Fibroblast of lung (primary cell): Measurements from ENCODE around the gene VCPKMT. TPM values are rescaled to one million over a fixed set of nuclear protein-coding genes. Genes with fewer than 3 reads are reported as not detected.

Experiments
- DNase-seq, 2 donors: peaks; one replicate each; pipeline versions ENCODE4 v3.0.0 to v3.0.0-alpha.2; 2010; ENCODE audit warnings: low read depth in 2 of 2
- H2AFZ ChIP-seq: 2 replicates; pipeline ENCODE4 v1.5.1; 2012; ENCODE audit warnings: low read length, control low read depth, inconsistent platforms
- H3K27ac ChIP-seq: 2 replicates; pipeline ENCODE4 v1.5.1; 2011; ENCODE audit warnings: low read length, control low read depth; ENCODE audit not compliant: insufficient read depth
- H3K27me3 ChIP-seq: 2 replicates; pipeline ENCODE4 v1.5.1; 2011; ENCODE audit warnings: mild to moderate bottlenecking, low read length; ENCODE audit not compliant: control insufficient read depth, insufficient read depth
- H3K36me3 ChIP-seq: 2 replicates; pipeline ENCODE4 v1.5.1; 2011; ENCODE audit warnings: low read length; ENCODE audit not compliant: control insufficient read depth, insufficient read depth
- H3K4me1 ChIP-seq: 2 replicates; pipeline ENCODE4 v1.5.1; 2011; ENCODE audit warnings: low read length; ENCODE audit not compliant: control insufficient read depth, insufficient read depth; ENCODE audit errors: extremely low read depth
- H3K4me2 ChIP-seq: 2 replicates; pipeline ENCODE4 v1.5.1; 2011; ENCODE audit warnings: low read length, control low read depth; ENCODE audit not compliant: insufficient read depth; ENCODE audit errors: extremely low read depth
- H3K4me3 ChIP-seq, 4 experiments: fragments of 200-600 bp in 1 of 4; sonication (generic) in 1 of 4; replicated peaks in 1 of 4; 2 replicates each; pipeline ENCODE4 v1.5.1; 2011 to 2016; ENCODE audit warnings: low read length in 4 of 4, low read depth in 3 of 4, mild to moderate bottlenecking in 3 of 4, control low read depth in 2 of 4, inconsistent platforms in 1 of 4, mixed read lengths in 1 of 4; ENCODE audit not compliant: insufficient read depth in 1 of 4; ENCODE audit errors: control extremely low read depth in 1 of 4
- H3K79me2 ChIP-seq: 2 replicates; pipeline ENCODE4 v1.5.1; 2012; ENCODE audit warnings: mild to moderate bottlenecking, low read length, inconsistent platforms; ENCODE audit not compliant: control insufficient read depth, insufficient read depth
- H3K9ac ChIP-seq: 2 replicates; pipeline ENCODE4 v1.5.1; 2011; ENCODE audit warnings: mild to moderate bottlenecking, low read length, control low read depth; ENCODE audit not compliant: insufficient read depth
- H3K9me3 ChIP-seq: 2 replicates; pipeline ENCODE4 v1.5.1; 2012; ENCODE audit warnings: low read depth, low read length; ENCODE audit not compliant: control insufficient read depth, insufficient read depth
- H4K20me1 ChIP-seq: 2 replicates; pipeline ENCODE4 v1.5.1; 2011; ENCODE audit warnings: low read length; ENCODE audit not compliant: control insufficient read depth, insufficient read depth; ENCODE audit errors: extremely low read depth
- CTCF ChIP-seq, 2 donors: IDR thresholded peaks in 1 of 2; conservative IDR thresholded peaks in 1 of 2; 1 replicate in 1 of 2; 2 replicates in 1 of 2; pipeline ENCODE4 v1.5.1; 2011 to 2012; ENCODE audit warnings: low read length in 2 of 2, control low read depth in 1 of 2, inconsistent platforms in 1 of 2, low read depth in 1 of 2, mild to moderate bottlenecking in 1 of 2
- EZH2 ChIP-seq: IDR thresholded peaks from 2 replicates; pipeline ENCODE4 v1.5.1; 2012; ENCODE audit warnings: low read length, control low read depth, mild to moderate bottlenecking; ENCODE audit errors: missing control alignments
- polyA plus RNA-seq, 2 donors: library from polyadenylated mRNA; depleted of rRNA in 1 of 2; stranded (reverse) in 1 of 2; unstranded in 1 of 2; fragments of >200 nt; gene quantifications; 2 replicates each; pipeline ENCODE4 v1.2.1, GENCODE V29; 2011 to 2012; ENCODE audit warnings: missing spikeins in 1 of 2
- total RNA-seq: library from RNA; depleted of rRNA; stranded (reverse); fragments of >200 nt; gene quantifications from 2 replicates; pipeline ENCODE4 v1.2.1, GENCODE V29; 2014

VCPKMT gene
- total and polyA plus RNA-seq, 2 donors (not counting 1 experiment from before 2014, with no cell fraction given) = 3.6 to 5.3 TPM

- Histone ChIP-seq H3K27ac (peak overlapping the region; percentile 95), H2AFZ (no peak overlapping the region), H3K4me2 (no peak overlapping the region), H3K4me1 (peaks cover 24% of the 10 kb centered on the region), H3K9ac (no peak overlapping the region), H3K36me3 (no peaks in the 10 kb centered on the region), H4K20me1 (no peaks in the 10 kb centered on the region), H3K27me3 (no peaks in the 10 kb centered on the region), H3K4me3 (no peak overlapping the region), H3K79me2 (no peaks in the 10 kb centered on the region), H3K9me3 (no peaks in the 10 kb centered on the region)
- TF ChIP-seq EZH2 = no peak
- no peak for TF ChIP-seq CTCF (conservative IDR thresholded peaks at IDR 0.05 in 1 of 2, IDR thresholded peaks at IDR 0.05 in 1 of 2; ENCODE audit: low read depth in 1 of 2, low read length in 2 of 2)
- peak; percentile 71 to 85 for DNase-seq
These were observed 53.8 kb downstream of the VCPKMT start for GRCh38 chr14:50062438-50063085.

- Histone ChIP-seq H4K20me1 (no peaks in the 10 kb centered on the region), H3K36me3 (no peaks in the 10 kb centered on the region), H3K4me1 (peaks cover 24% of the 10 kb centered on the region), H3K79me2 (no peaks in the 10 kb centered on the region), H3K4me2 (no peak overlapping the region), H3K27ac (peak overlapping the region; percentile 95), H3K4me3 (no peak overlapping the region), H3K27me3 (no peaks in the 10 kb centered on the region), H3K9ac (peak overlapping the region; percentile 45), H2AFZ (peak overlapping the region; percentile 48), H3K9me3 (no peaks in the 10 kb centered on the region)
- no peak for TF ChIP-seq CTCF (conservative IDR thresholded peaks at IDR 0.05 in 1 of 2, IDR thresholded peaks at IDR 0.05 in 1 of 2; ENCODE audit: low read depth in 1 of 2, low read length in 2 of 2)
- no peak for TF ChIP-seq EZH2
- DNase-seq = peak; percentile 41 to 61
These were observed 54.5 kb downstream of the VCPKMT start for GRCh38 chr14:50061664-50062437.

- peak; percentile 92 to 93 for DNase-seq
- Histone ChIP-seq H3K27me3 (no peaks in the 10 kb centered on the region), H3K4me3 (no peak overlapping the region), H4K20me1 (no peaks in the 10 kb centered on the region), H2AFZ (peak overlapping the region; percentile 78), H3K4me1 (peaks cover 24% of the 10 kb centered on the region), H3K4me2 (peak overlapping the region; percentile 51), H3K9ac (peak overlapping the region; percentile 55), H3K9me3 (no peaks in the 10 kb centered on the region), H3K27ac (peak overlapping the region; percentile 95), H3K36me3 (no peaks in the 10 kb centered on the region), H3K79me2 (no peaks in the 10 kb centered on the region)
- TF ChIP-seq CTCF (conservative IDR thresholded peaks at IDR 0.05 in 1 of 2, IDR thresholded peaks at IDR 0.05 in 1 of 2; ENCODE audit: low read depth in 1 of 2, low read length in 2 of 2) = peak; percentile 12 to 26
- TF ChIP-seq EZH2 = no peak
These were observed 55.3 kb downstream of the VCPKMT start for GRCh38 chr14:50060871-50061663.
